ENCODE measurements around the gene FUT1. TPM values are rescaled to one million over a fixed set of nuclear protein-coding genes. Genes with fewer than 3 reads are reported as not detected.

Gene FUT1
- total and polyA plus RNA-seq, 9 of the 15 experiments (the other 6 are each of a cell fraction or from before 2014, with no cell fraction given), result 2.3 to 18.5 (median 8.8) TPM

- TF ChIP-seq CTCFL (IDR thresholded peaks at IDR 0.05; ENCODE audit: borderline replicate concordance, insufficient read depth, low read depth, low read length, poor library complexity, severe bottlenecking) (no peak), ZNF780A (CRISPR knock-in tag; IDR thresholded peaks at IDR 0.05) (no peak), GATA2 (CRISPR knock-in tag; IDR thresholded peaks at IDR 0.05) (peak; percentile 58), CBX8 (IDR thresholded peaks at IDR 0.05; ENCODE audit: borderline replicate concordance, extremely low read depth, low read depth, low read length, poor library complexity, severe bottlenecking) (no peak), SRSF1 (IDR thresholded peaks at IDR 0.05; ENCODE audit: low read depth, low read length) (no peak), RFX1 (IDR thresholded peaks at IDR 0.05) (no peak), ARID2 (IDR thresholded peaks at IDR 0.05) (no peak), CEBPG (CRISPR knock-in tag; IDR thresholded peaks at IDR 0.05) (no peak), CEBPG (tag; conservative IDR thresholded peaks at IDR 0.05 in 1 of 2, IDR thresholded peaks at IDR 0.05 in 1 of 2) (no peak), SMAD4 (CRISPR knock-in tag; conservative IDR thresholded peaks at IDR 0.05) (peak; percentile 45), ZNF277 (CRISPR knock-in tag; IDR thresholded peaks at IDR 0.05; ENCODE audit: borderline replicate concordance) (no peak)
- TF ChIP-seq, protein P1, sequence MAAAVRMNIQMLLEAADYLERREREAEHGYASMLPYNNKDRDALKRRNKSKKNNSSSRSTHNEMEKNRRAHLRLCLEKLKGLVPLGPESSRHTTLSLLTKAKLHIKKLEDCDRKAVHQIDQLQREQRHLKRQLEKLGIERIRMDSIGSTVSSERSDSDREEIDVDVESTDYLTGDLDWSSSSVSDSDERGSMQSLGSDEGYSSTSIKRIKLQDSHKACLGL (CRISPR knock-in tag; IDR thresholded peaks at IDR 0.05; ENCODE audit: borderline replicate concordance, poor library complexity, severe bottlenecking), result no peak
- TF ChIP-seq, protein P2, sequence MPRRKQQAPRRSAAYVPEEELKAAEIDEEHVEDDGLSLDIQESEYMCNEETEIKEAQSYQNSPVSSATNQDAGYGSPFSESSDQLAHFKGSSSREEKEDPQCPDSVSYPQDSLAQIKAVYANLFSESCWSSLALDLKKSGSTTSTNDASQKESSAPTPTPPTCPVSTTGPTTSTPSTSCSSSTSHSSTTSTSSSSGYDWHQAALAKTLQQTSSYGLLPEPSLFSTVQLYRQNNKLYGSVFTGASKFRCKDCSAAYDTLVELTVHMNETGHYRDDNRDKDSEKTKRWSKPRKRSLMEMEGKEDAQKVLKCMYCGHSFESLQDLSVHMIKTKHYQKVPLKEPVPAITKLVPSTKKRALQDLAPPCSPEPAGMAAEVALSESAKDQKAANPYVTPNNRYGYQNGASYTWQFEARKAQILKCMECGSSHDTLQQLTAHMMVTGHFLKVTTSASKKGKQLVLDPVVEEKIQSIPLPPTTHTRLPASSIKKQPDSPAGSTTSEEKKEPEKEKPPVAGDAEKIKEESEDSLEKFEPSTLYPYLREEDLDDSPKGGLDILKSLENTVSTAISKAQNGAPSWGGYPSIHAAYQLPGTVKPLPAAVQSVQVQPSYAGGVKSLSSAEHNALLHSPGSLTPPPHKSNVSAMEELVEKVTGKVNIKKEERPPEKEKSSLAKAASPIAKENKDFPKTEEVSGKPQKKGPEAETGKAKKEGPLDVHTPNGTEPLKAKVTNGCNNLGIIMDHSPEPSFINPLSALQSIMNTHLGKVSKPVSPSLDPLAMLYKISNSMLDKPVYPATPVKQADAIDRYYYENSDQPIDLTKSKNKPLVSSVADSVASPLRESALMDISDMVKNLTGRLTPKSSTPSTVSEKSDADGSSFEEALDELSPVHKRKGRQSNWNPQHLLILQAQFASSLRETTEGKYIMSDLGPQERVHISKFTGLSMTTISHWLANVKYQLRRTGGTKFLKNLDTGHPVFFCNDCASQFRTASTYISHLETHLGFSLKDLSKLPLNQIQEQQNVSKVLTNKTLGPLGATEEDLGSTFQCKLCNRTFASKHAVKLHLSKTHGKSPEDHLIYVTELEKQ (CRISPR knock-in tag; IDR thresholded peaks at IDR 0.05), result no peak
- TF ChIP-seq, protein P3, sequence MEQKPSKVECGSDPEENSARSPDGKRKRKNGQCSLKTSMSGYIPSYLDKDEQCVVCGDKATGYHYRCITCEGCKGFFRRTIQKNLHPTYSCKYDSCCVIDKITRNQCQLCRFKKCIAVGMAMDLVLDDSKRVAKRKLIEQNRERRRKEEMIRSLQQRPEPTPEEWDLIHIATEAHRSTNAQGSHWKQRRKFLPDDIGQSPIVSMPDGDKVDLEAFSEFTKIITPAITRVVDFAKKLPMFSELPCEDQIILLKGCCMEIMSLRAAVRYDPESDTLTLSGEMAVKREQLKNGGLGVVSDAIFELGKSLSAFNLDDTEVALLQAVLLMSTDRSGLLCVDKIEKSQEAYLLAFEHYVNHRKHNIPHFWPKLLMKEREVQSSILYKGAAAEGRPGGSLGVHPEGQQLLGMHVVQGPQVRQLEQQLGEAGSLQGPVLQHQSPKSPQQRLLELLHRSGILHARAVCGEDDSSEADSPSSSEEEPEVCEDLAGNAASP (IDR thresholded peaks at IDR 0.05), result no peak
- TF ChIP-seq, protein P4, sequence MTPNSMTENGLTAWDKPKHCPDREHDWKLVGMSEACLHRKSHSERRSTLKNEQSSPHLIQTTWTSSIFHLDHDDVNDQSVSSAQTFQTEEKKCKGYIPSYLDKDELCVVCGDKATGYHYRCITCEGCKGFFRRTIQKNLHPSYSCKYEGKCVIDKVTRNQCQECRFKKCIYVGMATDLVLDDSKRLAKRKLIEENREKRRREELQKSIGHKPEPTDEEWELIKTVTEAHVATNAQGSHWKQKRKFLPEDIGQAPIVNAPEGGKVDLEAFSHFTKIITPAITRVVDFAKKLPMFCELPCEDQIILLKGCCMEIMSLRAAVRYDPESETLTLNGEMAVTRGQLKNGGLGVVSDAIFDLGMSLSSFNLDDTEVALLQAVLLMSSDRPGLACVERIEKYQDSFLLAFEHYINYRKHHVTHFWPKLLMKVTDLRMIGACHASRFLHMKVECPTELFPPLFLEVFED (CRISPR knock-in tag; conservative IDR thresholded peaks at IDR 0.05), result no peak
Observed at GRCh38 chr19:48780631-48781391, 28.4 kb upstream of the FUT1 start (continued).

Measured in K562 (cell line).